Measurements from ENCODE around the gene RMDN2.
"Not testable (repeated sequence)": the region's sequence is repeated elsewhere in the genome, so short reads cannot be mapped to it uniquely, and the experiment has no call there.

The RMDN2 gene

DNA sequence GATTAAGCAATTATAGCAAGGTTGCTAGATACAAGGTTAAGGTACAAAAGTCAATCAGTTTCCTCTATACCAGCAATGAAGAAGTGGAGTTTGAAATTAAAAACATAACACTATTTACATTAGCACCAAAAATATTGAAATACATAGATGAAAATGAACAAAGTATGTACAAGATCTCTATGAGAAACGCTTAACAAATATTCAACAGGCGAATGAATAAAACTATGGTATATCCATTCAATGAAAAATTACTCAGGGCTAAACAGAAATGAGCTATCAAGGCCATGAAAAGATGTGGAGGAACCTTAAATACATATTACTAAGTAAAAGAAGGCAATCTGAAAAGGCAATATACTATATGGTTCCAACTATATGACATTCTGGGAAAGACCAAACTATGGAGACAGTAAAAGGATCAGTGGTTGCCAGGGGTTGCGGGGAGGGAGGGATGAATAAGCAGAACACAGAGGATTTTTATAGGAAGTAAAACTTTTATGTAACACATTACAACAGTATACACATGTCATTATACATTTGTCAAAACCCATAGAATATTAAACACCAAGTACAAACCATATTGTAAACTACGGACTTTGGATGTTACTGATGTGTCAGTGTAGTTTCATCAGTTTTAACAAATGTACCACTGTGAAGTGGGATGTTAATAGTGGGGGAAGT, 62.1 kb downstream of the RMDN2 start:
- no peak for DNase-seq (ENCODE audit: low read depth in 1 of 2, low spot score in 1 of 2)

DNA sequence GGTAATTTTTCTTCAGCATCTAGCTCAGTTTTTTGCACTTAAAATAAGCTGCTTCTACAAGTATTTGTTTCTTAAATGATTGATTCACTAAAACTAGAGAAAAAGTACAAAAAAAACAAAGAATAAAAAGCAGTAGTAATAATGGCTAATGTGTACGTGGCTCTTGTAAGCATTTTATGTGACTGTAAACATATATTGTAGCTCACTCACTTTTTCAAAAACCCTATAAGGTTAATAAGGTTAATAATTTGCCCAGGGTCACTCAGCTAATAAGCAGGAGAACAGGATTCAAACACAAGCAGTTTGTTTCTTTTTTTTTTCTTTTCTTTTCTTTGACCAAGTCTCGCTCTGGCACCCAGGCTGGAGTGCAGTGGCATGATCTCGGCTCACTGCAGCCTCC, 67.5 kb downstream of the RMDN2 start:
- no peak for DNase-seq (ENCODE audit: low read depth in 1 of 2, low spot score in 1 of 2)

DNA sequence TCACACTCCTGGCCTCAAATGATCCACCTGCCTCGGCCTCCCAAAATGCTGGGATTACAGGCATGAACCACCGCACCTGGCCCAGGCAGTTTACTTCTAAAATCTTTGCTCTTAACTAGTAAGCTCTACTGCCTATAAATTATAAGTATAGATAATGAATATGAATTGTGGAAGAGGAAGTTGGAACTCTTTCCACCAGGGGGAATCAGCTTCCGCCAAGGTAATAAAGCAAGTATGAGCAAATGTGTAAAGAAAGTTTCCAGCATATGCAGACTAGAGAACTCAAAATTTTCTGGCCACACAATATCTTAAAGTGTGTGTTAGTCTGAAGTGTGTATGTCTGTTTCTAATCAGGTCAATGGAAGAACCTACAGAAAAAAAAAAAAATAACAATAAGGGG, 68.1 kb downstream of the RMDN2 start:
- DNase-seq (ENCODE audit: low read depth in 1 of 2, low spot score in 1 of 2): no peak

DNA sequence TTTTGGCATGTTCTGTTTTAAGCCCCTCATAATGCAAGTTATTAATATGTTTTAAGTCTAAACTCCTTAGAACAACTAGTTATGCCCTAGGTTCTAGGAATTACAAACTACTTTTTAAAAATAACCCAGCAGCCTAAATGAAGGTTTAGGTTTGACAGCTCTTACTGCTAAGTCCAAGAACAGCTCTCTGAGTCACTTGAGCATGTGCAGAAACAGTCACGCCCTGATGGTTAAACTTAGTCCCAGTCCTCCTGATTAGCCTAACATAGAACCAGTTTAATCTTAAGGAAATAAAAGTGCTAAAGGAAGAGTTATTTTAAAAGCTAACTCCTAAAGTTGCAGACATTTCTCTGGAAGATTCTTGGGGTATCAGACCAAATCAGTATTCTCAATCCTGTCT, 72.5 kb downstream of the RMDN2 start:
- DNase-seq (ENCODE audit: low read depth in 1 of 2, low spot score in 1 of 2): no peak

DNA sequence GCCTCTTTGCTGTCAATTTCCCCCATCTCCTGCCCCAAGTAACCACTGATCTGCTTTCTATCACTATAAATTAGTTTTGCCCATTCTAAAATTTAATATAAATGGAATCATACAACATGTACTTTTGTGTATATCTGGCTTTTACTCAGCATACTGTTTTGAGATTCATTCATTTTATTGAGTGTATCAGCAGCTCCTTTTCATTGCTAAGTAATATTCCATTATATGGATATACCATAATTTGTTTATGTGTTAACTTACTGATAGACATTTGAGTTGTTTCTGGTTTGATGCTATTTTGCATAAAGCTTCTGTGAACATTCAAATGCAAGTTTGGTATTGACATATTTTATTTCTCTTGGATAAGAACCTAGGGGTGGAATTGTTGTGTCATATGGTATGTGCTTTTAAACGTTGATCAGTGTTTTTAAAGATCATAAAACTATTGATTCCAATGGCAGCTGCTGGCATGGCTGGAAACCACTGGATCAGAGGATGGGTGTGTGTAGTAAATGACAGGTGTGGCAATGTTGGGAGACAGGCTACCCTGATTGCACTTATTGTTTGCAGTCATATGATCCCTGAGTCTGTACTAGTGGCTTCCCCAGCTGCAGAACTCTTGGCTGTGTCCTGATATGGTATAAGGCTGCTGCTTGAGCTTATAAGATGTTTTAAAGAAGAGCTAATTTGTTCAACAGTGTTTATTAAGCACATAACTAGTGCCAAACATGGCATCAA, 75.6 kb downstream of the RMDN2 start:
- DNase-seq (ENCODE audit: low read depth in 1 of 2, low spot score in 1 of 2): no peak

DNA sequence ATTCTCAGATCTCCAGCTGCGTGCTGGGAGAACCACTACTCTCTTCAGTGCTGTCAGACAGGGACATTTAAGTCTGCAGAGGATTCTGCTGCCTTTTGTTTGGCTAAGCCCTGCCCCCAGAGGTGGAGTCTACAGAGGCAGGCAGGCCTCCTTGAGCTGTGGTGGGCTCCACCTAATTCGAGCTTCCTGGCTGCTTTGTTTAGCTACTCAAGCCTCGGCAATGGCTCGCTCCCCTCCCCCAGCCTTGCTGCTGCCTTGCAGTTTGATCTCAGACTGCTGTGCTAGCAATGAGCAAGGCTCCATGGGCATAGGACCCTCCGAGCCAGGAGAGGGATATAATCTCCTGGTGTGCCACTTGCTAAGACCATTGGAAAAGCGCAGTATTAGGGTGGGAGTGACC, 85.1 kb downstream of the RMDN2 start:
- DNase-seq (ENCODE audit: low read depth in 1 of 2, low spot score in 1 of 2): not testable (repeated sequence)

DNA sequence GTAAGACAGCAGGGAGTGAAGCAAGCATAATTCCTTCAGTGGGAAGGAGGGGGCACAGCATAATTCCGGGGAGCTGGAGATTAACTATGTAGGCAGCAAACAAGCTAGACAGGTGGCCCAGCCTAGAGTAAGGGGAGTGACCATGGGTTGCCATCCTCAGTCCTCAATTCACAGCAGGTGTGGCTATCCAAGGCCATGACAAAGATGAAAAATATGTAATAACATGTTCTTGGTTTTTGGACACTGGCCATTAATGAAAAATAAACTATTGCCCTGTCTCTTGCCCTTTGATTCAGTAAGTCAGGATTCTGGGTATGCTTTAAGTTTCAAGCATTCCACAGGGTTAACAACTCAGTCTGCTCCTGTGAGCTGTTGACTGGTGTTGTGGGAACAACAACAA, 85.9 kb downstream of the RMDN2 start:
- DNase-seq (ENCODE audit: low read depth in 1 of 2, low spot score in 1 of 2): no peak

DNA sequence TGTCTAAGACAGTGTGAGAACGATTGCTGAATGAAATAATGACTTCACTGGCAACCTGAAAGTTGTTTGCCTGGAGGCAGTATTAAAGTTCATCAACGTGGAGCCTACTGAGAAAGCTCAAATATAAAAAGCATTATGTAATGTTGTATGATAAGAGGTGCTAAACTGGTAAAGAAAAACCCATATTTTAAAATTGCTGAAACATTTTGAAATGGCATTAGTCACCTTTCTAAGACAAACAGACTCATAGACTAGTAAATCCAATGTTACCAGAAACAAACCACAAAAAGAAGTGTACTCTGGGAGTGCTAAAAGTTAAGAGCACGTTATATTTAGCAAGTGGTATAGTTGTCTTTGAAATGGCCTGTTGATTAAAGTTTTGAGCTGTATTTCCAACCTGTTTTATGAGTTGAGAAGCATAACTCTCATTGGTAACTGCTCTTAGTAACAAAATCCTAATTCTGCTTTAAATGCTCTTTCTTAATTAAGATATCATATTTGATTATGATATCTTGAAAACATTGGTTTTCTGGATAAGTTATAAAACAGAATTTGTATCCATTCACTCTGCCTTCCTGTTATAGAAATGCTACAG, 88.2 kb downstream of the RMDN2 start:
- DNase-seq (ENCODE audit: low read depth in 1 of 2, low spot score in 1 of 2): no peak

DNA sequence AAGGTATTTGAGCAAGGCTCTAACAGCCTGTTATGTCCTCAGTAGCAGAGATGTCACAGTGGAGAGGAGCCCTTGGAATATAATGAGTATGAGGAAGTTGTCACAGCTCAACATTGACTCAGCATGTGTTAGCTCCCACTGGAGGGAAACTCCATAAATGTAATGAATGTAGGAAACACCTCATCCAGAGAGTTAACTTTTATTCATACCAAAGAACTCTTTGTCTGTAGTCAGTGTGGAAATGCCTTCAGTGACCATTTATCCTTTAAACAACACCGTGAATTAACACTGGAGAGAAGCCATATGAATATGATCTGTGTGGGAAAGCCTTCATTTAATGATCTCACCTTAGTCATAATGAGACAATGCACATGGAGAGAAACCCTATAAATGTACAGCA, 91.1 kb downstream of the RMDN2 start:
- no peak for DNase-seq (ENCODE audit: low read depth in 1 of 2, low spot score in 1 of 2)

DNA sequence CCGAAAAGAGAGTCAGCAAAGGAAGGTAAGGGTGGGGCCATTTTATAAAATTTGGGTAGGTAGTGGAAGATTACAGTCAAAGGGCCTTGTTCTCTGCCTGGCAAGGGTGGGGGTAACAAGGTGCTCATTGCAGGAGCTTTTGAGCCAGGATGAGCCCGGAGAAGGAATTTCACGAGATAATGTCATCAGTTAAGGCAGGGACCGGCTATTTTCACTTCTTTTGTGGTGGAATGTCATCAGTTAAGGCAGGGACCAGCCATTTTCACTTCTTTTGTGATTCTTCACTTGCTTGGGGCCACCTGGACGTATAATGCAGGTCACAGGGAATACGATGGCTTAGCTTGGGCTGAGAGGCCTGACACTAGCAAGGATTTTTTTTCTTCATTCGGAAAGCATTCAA, 92.7 kb downstream of the RMDN2 start:
- DNase-seq (ENCODE audit: low read depth in 1 of 2, low spot score in 1 of 2): no peak

DNA sequence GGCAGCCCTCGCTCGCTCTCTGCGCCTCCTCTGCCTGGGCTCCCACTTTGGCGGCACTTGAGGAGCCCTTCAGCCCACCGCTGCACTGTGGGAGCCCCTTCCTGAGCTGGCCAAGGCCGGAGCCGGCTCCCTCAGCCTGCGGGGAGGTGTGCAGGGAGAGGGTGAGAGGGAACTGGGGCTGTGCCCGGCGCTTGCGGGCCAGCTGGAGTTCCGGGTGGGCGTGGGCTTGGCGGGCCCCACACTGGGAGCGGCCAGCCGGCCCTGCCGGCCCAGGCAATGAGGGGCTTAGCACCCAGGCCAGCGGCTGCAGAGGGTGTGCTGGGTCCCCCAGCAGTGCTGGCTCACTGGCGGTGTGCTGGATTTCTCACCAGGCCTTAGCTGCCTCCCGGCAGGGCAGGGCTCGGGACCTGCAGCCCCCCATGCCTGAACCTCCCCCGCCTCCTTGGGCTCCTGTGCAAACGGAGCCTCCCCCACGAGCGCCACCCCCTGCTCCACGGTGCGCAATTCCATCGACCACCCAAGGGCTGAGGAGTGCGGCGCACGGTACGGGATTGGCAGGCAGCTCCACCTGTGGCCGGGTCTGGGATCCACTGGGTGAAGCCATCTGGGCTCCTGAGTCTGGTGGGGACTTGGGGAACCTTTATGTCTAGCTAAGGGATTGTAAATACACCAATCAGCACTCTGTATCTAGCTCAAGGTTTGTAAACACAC, 95.4 kb downstream of the RMDN2 start:
- DNase-seq (ENCODE audit: low read depth in 1 of 2, low spot score in 1 of 2): not testable (repeated sequence)

DNA sequence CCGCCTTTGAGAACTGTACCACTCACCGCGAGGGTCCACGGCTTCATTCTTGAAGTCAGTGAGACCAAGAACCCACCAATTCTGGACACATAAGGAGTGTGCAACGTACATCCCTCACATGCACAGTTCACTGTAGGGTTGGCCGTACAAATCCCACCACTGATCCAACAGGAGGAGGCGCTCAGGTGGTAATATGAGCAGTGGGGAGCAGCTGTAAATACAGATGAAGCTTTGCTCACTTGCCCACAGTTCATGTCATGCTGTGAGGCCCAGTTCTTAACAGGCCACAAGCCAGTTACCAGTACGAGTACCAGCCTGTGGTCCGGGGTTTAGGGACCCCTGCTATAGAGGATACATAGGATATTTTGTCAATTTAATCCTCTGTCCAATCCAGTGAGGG, 96.5 kb downstream of the RMDN2 start:
- DNase-seq (ENCODE audit: low read depth in 1 of 2, low spot score in 1 of 2): no peak

DNA sequence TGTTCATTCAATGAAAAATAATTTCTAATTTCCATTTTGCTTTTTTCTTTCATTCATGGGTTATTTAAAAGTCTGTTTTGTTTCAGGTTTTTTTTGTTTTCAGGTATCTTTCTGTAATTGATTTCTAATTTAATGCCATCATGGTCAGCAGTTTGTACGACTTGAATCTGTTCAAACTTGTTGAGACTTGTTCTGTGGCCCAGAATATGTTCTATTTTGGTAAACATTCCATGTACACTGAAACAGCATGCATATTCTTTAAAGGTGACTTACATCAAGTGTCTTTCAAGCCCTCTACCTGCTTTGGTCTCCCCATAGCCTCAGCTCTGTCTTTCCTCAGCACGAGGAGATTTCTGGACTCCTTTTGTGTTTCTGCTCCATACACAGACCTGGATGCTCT, 101.8 kb downstream of the RMDN2 start:
- DNase-seq (ENCODE audit: low read depth in 1 of 2, low spot score in 1 of 2): no peak

DNA sequence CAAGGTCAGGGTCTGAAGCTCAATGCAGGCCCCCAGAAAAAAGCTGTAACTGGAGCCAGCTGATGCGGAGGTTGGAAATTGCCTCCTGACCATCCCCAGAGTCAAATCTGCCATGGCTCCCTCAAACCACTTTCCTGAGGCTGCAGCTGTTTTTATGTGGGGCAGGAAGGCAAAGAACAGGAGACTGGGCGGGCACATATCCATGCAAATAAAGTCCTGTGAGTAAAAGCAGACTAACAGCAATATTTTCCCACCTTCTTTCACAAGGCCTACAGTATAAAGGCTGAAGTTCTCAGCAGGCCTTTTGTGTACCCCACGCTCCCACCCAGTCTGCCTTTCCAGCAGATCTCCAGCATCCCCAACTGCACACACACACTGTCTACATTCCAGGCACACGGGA, 103.7 kb downstream of the RMDN2 start:
- no peak for DNase-seq (ENCODE audit: low read depth in 1 of 2, low spot score in 1 of 2)

DNA sequence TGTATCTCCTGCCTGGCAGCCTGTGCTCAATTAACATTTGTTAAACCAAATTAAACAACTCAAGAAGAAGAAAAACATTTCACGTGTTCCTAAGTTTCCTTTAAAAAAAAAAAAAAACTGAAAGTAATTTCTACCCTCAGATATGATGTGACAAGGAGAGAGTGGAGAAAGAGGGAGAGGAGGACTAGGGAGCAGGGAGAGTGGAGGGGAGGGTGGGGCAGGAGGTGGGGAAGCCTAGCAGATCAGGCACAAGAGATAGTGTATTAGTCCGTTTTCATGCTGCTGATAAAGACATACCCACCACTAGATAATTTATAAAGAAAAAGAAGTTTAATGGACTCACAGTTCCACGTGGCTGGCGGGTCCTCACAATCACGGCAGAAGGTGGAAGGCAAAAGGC, 104.4 kb downstream of the RMDN2 start:
- no peak for DNase-seq (ENCODE audit: low read depth in 1 of 2, low spot score in 1 of 2)

DNA sequence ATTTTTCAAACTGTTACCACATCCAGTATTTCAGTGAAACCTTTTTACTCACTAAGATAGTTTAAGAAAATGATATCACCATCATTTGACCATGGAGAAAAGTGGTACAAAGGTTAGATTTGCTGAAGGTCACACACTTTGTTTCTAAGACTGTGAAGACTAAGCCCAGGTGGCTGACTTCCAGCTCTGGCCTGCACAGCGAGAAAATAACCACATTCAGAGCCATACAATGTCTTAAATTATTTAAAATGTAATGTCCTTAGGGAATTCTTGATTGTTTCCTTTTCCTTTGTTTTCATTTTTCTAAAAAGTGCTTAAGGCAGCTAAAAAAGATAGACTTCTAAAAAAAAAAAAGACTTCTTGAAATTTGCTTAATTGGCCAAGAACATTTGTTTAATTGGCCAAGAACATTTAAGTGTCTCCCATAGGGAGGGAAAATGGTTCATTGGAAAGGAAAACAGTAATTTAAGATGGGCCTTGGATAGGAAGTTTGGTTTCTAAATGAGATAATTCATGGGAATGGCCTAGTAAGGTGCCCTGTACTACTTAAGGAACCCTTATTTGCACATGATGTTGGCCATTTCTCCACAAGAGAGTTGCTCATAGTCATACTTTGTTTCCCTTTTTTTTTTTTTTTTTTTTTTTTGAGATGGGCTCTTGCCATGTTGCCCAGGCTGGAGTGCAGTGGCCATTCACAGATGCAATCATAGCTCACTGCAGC, 105.7 kb downstream of the RMDN2 start:
- DNase-seq (ENCODE audit: low read depth in 1 of 2, low spot score in 1 of 2): no peak

DNA sequence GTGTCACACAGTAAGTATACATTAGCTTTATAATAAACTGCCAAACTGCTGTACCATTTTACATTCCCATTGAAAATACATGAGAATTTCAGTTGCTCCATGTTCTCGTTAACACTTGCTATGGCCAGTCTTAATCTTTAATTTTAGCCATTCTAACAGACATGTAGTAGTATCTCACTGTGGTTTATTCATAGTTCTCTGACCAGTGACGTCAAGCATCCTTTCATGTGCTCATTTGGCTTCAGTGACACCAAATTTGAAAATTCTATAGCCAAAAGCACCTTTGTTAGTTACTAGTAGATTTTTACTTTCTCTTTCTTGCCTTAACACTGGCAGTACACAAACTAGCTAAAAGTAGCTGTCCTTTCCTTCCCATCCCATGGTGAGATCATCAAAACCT, 107.9 kb downstream of the RMDN2 start:
- DNase-seq (ENCODE audit: low read depth in 1 of 2, low spot score in 1 of 2): no peak

DNA sequence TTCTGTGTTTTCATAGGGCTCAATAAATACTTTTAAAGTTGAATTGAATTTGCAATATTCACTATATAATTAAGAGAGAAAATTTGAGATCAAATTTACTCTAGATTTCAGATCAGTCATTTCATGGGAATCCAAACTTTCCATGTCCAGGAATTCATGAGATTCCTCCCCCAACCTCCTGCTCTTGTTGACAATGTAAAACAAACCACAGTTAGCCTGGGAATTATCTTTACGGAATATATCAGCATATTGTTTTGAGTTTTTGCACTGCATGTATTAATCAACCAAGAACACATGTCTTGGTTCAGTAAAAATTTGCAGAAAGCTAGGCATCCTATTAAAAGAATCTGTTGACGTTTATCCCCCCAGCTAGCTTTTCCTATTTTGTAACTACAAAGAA, 108.6 kb downstream of the RMDN2 start:
- no peak for DNase-seq (ENCODE audit: low read depth in 1 of 2, low spot score in 1 of 2)

DNA sequence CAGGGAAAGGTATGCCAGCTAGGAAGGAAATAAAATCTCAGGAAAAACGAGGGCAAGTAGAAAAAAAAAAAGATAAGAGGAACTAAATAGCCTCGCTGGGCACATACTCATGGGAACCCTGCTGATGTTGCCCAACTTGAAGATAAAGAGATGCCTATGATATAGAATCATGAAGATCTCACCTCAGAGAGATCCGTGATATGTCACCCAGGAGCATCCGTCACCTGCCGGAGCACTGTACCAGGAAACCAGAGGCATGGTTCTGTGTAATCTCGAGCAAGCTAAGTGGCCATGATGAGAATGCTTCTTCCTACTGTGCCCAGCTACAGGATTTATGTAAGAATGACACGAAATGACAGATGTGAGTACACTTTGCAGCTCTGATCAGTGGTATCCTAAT, 110.9 kb downstream of the RMDN2 start:
- no peak for DNase-seq (ENCODE audit: low read depth in 1 of 2, low spot score in 1 of 2)

DNA sequence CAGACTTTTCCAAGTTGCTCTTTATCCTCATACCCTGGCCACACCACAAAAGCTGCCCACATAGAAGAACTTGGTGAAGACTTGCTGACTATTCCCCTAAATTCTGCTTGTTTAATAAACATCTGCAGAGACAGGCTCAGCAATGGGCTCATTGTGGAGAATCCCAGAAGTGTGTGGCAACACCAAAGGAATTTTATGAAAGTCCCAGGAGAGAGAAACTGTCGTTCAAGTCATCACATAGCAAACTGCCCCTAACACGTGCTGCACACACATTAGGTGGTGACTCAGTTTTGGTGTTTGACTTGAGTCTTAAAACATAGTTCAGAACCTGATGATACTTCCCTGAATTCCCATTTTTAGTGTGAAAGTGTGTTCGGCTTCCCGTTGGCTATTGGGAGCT, 112.2 kb downstream of the RMDN2 start:
- DNase-seq (ENCODE audit: low read depth in 1 of 2, low spot score in 1 of 2): no peak

Data from activated T-helper 1 cell treated with anti-CD3 and anti-CD28 coated beads, Interleukin-2, amount 50 U/mL, for 16 hours (primary cell).